Glutamatergic neuron (in vitro differentiated cells): ENCODE results near the gene SLC35F3. TPM values are rescaled to one million over a fixed set of nuclear protein-coding genes. Genes with fewer than 3 reads are reported as not detected.

ENCODE experiments used
- DNase-seq: peaks from one replicate; pipeline ENCODE4 v3.0.0; 2022
- H3K27ac Mint-ChIP-seq: one replicate; pipeline ENCODE4 v1.8.0; 2020; ENCODE audit warnings: mild to moderate bottlenecking, mixed read lengths, inconsistent platforms; ENCODE audit not compliant: unreplicated experiment
- H3K27me3 Mint-ChIP-seq: one replicate; pipeline ENCODE4 v1.8.0; 2020; ENCODE audit warnings: mild to moderate bottlenecking, moderate library complexity, mixed read lengths, inconsistent platforms; ENCODE audit not compliant: unreplicated experiment
- H3K36me3 Mint-ChIP-seq: one replicate; pipeline ENCODE4 v1.8.0; 2020; ENCODE audit warnings: mild to moderate bottlenecking, mixed read lengths, inconsistent platforms; ENCODE audit not compliant: unreplicated experiment
- H3K4me1 Mint-ChIP-seq: one replicate; pipeline ENCODE4 v1.8.0; 2020; ENCODE audit warnings: mild to moderate bottlenecking, low read depth, mixed read lengths, inconsistent platforms; ENCODE audit not compliant: unreplicated experiment
- H3K4me3 Mint-ChIP-seq: one replicate; pipeline ENCODE4 v1.8.0; 2020; ENCODE audit warnings: mild to moderate bottlenecking, mixed read lengths, inconsistent platforms; ENCODE audit not compliant: unreplicated experiment
- H3K9me3 Mint-ChIP-seq: one replicate; pipeline ENCODE4 v1.8.0; 2020; ENCODE audit warnings: mild to moderate bottlenecking, moderate library complexity, mixed read lengths, inconsistent platforms; ENCODE audit not compliant: unreplicated experiment
- CTCF ChIP-seq: fragments of 200-600 bp; sonication (generic); IDR thresholded peaks from one replicate; pipeline ENCODE4 v1.5.0; 2021; ENCODE audit not compliant: partially characterized antibody, unreplicated experiment
- total RNA-seq: library from RNA; stranded (reverse); fragmentation: NEBNext Ultra II Directional; extraction: Animal tissue kit (Norgen Biotek cat#: 25700); gene quantifications from one replicate; pipeline ENCODE4 v1.2.1, GENCODE V29; 2021; ENCODE audit not compliant: unreplicated experiment

SLC35F3 gene
- total RNA-seq, 1 donor from 2014 or later = 0.98 TPM

GRCh38 chr1:234265861-234266260 lies 361.4 kb downstream of the SLC35F3 start:
- H3K4me1 Mint-ChIP-seq = no peaks in the 10 kb centered on the region
- no peak for DNase-seq
- H3K27ac Mint-ChIP-seq = no peak overlapping the region
- no peaks in the 10 kb centered on the region for H3K9me3 Mint-ChIP-seq
- no peak for TF ChIP-seq CTCF
- H3K27me3 Mint-ChIP-seq = no peaks in the 10 kb centered on the region
- H3K4me3 Mint-ChIP-seq = no peak overlapping the region
- peaks cover 5% of the 10 kb centered on the region for H3K36me3 Mint-ChIP-seq

- H3K27me3 Mint-ChIP-seq = no peaks in the 10 kb centered on the region
- H3K4me3 Mint-ChIP-seq = no peak overlapping the region
- no peak for DNase-seq
- no peak overlapping the region for H3K27ac Mint-ChIP-seq
- no peak for TF ChIP-seq CTCF
- no peaks in the 10 kb centered on the region for H3K4me1 Mint-ChIP-seq
- peaks cover 1% of the 10 kb centered on the region for H3K9me3 Mint-ChIP-seq
- peaks cover 5% of the 10 kb centered on the region for H3K36me3 Mint-ChIP-seq
Measured at GRCh38 chr1:234270093-234270492, 365.6 kb downstream of the SLC35F3 start.

GRCh38 chr1:234270581-234271242 lies 366.2 kb downstream of the SLC35F3 start:
- no peaks in the 10 kb centered on the region for H3K4me1 Mint-ChIP-seq
- peaks cover 1% of the 10 kb centered on the region for H3K9me3 Mint-ChIP-seq
- TF ChIP-seq CTCF = no peak
- peaks cover 5% of the 10 kb centered on the region for H3K36me3 Mint-ChIP-seq
- no peak overlapping the region for H3K27ac Mint-ChIP-seq
- no peak for DNase-seq
- no peak overlapping the region for H3K4me3 Mint-ChIP-seq
- no peaks in the 10 kb centered on the region for H3K27me3 Mint-ChIP-seq

- Mint-ChIP-seq H3K4me1 (no peaks in the 10 kb centered on the region), H3K27me3 (no peaks in the 10 kb centered on the region), H3K4me3 (no peak overlapping the region), H3K27ac (no peak overlapping the region), H3K9me3 (peaks cover 1% of the 10 kb centered on the region), H3K36me3 (peaks cover 5% of the 10 kb centered on the region)
- no peak for DNase-seq
- no peak for TF ChIP-seq CTCF
Measured at GRCh38 chr1:234271243-234271606, 366.7 kb downstream of the SLC35F3 start.

GRCh38 chr1:234272656-234273312 lies 368.3 kb downstream of the SLC35F3 start:
- H3K9me3 Mint-ChIP-seq = peaks cover 3% of the 10 kb centered on the region
- H3K36me3 Mint-ChIP-seq = peaks cover 5% of the 10 kb centered on the region
- H3K27me3 Mint-ChIP-seq = no peaks in the 10 kb centered on the region
- no peak overlapping the region for H3K4me3 Mint-ChIP-seq
- no peak for TF ChIP-seq CTCF
- DNase-seq = no peak
- H3K4me1 Mint-ChIP-seq = no peaks in the 10 kb centered on the region
- H3K27ac Mint-ChIP-seq = no peak overlapping the region
